LHCN-M2 (cell line): Measurements from ENCODE around the gene ENTR1. TPM values are rescaled to one million over a fixed set of nuclear protein-coding genes. Genes with fewer than 3 reads are reported as not detected.

Experiments used
- DNase-seq: peaks from one replicate; pipeline ENCODE4 v3.0.0-alpha.2; 2012; ENCODE audit warnings: low read depth
- total RNA-seq: library from RNA; depleted of rRNA; stranded (reverse); fragments of >200 nt; gene quantifications from 2 replicates; pipeline ENCODE4 v1.2.3, GENCODE V29; 2014

The ENTR1 gene
- total RNA-seq, 1 experiment from 2014 or later, result 66.5 TPM

DNA sequence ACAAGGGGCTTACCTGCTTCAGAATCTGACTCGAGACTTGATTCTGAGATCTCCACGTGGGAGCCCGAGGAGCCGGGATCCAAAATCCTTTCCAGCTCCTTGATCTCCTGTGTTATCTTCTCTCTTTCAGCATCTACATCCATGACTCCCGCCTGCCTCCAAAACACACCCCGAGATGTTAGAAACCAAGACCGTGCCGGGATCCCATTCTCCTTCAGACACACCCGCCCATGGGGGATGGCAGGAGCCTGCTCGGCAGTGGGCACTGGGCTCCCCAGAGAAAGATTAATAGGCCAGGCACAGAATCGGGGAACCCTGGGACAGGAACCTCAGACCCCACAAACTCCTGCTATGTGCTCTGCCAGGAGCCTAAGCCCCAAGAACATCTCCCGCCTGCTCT is 12.1 kb downstream of the ENTR1 start:
- no peak for DNase-seq

DNA sequence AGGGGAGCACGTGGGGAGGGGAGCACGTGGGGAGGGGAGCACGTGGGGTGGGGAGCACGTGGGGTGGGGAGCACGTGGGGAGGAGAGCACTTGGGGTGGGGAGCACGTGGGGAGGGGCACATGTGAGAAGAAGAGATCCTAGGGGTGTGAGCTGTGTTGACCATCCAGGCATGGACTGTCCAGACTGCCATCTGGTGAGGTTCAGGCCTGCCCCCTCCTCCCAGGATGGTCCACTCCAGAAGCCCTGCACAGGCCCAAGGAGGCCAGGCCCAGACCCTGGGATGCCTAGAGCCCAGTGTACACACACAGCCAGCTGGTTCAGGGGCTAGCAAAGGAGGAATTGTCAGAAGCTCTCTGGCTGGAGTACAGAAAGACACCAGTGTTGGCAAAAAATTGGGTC is 12.8 kb downstream of the ENTR1 start:
- DNase-seq, result no peak

DNA sequence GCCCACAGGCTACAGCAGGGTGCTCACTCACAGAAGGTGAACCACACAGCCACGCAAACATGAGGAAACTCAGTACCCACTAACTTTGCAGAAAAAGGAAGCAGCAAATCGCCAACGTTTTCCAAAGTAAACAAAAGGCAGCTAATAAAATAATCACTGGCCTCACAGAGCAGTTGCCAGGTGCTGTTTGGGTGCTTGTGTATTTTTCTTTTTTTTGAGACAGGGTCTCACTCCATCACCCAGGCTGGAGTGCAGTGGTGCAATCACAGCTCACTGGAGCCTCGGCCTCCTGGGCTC is 14.2 kb downstream of the ENTR1 start:
- DNase-seq, result no peak

DNA sequence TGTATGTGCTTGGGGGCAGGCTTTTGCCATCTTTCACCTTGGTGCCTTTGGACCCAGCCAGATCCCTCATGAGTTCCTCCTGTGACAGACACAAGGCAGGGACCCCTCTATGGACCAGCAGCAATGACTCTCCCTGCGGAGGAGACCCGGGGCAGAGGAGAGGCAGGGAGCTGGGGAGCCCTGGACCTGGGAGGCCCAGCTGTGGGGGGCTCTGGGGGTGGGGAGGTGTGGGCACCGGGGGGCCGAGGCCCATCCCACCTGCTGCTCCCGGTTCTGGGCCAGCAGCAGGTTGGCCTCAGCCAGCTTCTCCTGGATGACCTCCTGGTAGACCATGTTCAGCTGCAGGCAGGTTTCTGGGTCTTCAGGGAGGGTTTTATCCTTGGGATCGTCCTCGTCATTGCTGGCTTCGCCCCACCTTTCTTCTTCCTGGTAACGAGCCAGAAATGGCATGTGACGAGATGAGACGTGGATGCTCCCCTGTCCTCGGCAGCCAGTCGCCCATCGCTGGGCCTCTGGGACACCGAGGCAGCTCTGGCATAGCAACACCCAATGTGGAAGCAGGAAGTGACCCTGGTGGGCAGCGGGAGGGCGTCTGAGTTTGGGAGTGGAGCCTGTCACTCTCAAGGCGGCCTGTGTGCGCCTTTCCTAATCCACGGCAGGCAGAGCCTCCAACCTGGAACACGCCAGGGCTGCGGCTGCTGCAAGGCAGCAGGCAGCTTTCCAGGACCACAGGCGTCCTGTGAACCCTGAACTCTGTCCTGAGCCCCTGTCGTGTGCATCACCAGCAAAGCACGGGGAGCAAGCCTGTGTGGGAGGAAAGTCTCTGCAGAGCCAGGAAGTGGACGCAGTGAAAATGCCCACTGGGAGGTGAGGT is 14.8 kb downstream of the ENTR1 start:
- DNase-seq, result no peak

DNA sequence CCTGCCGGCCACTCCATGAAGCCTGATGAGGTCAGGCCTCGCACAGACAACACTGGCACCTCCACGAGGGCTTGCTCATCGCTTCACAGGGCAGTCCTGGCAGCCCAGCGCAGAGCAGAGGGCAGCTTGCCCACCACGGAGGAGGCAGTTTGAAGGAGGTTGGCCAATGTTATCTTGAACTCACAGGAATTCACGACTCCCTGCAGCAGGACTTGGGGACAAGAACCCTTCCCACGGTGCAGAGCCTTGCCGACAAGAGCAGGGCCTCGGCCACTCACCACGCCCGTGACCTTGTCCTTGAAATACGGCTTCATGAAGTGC is 15.4 kb downstream of the ENTR1 start:
- DNase-seq, result no peak

DNA sequence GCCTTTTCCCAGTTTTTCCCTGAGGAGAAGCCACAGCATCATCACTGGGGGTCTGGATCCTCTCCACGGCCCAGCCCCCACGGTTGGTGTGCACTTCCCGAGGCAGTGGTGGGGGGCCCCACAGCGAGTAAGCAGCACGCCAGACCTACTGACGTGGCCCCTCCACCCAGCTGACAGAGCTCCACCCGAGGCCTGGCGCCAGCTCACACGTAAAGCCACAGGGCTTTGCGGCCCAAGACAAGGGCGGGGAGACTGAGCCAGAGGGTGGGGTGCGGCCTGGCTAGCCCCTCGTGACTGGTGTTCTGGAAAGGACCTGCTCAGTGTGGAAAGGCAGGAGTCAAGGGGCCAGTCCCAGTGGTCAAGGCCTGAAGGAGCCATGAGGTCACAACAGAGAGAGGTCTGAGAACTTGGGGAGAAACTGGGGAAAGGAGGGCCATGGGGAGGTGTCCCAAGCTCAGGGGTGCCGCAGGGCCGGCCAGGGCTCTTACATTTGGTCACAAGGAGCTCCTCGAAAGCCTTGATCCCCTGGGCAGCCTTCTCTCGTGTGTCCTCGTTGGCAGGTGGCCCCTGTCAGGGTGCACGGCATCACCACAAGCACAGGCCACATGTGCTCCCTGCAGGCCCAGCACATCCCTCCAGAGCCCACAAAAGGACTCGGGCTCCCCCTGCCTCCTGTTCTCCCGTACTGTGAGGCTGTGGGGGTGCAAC is 15.9 kb downstream of the ENTR1 start:
- DNase-seq, result no peak

DNA sequence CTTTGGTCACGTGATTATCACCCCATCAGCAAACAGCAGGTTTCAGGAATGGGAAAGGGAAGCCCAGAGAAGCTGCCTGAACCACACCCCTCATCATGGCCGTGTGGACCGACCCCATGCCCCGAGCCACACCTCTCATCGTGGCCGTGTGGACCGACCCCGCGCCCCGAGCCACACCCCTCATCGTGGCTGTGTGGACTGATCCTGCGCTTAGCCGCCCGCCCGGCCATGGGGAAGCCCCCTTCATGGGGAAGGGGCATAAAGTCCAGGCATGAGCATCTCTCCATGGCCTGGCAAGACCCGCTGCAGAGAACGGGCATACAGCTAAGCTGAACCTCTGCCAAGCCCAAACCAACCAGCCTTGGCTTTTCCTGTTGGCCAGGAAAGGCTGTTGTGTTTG is 16.9 kb downstream of the ENTR1 start:
- no peak for DNase-seq

DNA sequence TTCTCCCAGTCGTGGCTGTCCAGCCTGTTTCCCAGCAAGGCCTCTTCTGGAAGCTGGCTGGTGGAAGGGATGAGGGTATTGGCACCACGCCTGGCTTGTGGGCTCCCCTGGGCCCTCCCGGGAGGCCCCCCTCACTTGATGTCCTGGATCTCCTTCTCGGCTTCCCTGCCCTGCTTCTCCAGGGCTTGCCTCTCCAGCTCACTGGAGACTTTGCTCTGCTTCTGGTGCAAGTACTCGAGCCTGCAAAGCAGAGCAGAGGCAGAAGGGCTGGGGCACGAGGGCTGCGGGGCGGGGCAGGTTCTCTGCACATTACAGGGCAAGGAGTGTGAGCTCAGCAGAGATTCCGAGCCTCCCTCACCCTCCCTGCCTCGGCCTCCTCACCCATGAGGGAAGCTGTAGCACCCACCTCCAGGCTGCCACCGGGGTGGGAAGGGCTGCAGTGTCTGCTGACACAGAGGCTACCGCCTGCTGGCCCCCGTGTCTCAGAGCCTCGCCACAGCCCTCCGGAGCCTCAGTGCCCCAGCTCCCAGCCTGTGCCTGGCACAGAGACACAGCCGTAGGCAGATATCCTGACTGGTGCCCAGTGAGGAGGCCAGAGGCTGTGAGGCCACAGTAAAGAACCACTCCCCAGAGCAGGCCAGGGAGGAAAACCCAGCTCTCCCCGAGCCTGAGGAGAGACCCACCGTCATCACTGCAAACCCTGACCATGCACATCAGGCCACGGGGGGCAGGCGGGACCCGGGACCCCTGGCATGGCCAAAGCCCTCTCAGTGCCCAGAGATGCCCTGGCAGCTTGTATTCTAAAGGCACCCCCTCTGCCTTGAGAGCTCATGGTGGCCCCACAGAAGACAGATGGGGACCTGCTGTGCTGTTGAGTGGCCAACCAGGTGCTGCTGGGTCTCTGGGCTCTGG is 17.6 kb downstream of the ENTR1 start:
- no peak for DNase-seq

DNA sequence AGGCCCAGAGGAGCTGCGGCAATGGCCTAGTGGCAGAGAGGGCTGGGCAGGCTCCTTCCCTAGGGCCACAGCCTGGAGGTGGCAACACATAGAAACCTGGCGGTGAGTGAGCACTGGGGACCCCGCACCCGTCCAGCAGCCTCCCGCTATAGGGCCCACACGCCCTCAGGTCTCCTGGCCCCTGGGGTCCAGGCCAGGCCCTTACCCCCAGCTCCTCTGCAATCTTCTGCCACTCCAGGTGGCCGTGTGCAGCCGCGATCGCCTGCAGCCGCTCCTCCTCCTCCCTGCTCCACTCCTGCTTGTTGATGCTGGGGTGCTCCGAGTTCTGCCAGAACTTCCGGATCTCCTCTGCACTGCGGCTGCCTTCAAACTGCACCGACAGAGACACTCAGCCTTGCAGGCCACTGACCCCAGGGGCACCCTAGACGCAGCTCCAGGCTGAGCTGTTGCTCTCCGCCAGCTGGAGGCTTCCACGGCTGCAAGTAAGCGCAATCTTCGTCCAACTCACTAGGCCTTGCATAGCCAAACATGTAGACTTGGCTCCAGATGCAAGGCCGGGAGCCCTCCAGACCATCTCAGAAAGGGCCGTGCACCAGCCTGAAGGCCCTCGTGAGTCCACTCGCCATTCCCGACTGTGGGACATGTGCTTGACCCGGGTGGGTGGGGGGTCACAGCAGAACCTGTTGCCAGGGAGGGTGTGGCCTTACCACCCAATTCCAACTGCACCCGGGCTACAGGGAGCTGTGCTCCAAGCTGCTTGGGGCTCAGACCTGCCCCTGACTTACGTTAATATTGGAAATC is 18.5 kb downstream of the ENTR1 start:
- no peak for DNase-seq

DNA sequence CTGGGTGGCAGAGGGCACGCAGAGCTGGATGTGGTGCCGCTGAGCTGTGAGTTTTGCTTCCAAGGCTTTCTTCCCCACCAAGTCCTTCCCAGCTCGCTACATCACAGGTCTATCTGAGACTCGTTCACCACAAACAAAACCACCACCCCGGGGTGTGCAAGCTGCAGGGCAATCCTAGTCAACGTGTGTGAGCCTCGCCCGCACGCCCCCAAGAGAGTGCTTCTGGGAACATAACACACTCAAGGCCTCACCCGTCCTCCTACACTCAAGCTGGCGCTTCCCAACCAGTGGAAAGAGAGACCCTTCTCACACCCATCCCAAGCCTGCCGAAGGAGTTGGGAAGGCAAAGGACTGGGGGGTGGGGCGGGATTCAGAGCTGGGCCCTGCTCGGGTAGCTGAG is 21.0 kb downstream of the ENTR1 start:
- no peak for DNase-seq

DNA sequence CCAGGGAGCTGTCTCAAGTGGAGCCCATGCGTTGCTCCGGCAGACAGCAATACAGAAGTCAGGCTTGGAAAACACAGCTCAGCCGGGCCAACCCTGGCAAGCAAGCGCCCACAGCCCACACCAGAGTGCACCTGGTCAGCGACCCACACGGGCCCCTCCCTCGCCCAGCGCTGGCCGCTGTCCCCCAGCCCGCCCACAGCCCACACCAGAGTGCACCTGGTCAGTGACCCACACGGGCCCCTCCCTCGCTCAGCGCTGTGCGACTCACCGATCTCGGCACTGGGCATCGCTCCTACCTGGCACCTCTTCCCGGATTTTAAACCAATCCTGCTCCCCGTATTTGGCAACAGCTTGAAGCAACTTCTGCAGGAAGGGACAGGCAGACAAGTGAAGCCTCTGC is 23.2 kb downstream of the ENTR1 start:
- no peak for DNase-seq

DNA sequence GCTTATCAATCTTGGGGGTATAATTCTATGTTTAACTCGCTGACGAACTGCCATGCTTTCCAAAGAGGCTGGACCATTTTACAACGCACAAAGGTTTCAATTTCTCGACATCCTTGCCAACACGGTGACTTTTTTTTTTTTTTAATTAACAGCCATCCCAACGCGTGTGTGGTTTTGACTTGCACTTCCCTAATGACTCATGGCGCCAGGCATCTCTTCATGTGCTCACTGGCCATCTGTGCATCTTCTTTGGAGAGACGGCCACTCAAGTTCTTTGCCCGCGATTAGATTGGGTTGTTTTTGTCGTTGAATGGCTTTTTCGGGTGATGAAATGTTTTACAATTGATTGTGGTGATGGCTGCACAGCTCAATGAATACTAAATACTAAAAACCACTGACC is 24.4 kb downstream of the ENTR1 start:
- DNase-seq, result no peak

DNA sequence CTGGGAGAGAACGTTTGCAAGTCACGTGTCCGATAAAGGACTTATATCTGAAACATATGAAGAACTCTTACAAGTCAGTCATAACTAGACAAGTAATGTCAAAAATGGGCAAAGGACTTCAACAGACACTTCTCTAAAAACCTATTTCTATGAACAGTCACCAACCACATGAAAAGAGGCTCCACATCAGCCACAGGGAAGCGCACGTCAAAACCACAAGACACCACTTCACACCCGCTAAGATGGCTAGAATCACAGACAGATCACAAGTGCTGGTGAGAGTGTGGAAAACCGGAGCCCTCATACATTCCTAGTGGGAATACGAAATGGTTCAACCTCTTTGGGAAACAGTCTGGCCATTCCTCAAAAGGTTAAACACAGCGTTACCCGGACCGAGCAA is 25.4 kb downstream of the ENTR1 start:
- DNase-seq, result no peak

DNA sequence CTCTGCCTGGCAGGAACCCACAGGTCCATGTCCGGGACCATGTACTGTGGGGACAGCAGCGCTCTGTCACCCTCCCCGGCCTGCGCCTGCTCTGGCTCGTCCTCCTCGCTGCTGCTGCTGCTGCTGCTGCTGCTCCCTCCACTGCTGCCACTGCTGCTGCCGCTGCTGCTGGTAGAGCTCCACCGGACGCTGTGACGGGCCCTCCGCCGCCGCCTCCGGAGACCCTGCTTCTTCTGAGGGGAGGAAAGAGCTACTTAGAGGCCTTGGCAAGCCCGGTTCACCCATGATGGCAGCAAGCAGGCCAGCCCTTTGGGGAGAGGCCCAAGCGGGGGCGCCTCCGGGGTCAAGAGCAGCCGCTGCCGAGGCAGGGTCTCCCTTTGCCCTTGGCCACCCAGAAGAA is 27.0 kb downstream of the ENTR1 start:
- DNase-seq, result no peak

DNA sequence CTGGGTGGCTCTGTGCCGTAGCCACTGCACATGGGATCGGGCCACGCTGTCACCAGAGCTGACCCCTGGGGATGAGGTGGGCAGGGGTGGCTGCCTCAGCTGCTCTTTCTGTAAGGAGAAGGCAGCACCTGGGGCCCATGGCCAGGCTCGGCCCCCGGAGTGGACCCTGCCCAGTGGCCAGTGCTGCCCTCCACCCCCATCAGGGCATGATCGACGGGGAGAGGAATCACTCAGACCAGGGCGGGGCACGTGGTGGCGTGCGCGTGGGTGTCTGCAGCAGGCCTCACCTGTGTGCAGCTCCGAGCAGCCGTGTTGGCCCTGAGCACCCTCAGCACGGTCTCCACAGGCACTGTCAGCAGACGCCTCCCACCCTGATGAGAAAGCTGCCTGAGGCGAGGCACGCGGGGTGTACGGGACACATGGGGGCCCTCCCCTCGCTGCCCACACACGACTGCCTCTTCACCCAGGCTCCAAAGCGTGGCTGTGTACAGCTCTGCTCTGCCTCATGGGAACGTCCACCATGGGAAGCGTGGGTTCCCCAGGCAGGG is 28.4 kb downstream of the ENTR1 start:
- DNase-seq, result no peak

DNA sequence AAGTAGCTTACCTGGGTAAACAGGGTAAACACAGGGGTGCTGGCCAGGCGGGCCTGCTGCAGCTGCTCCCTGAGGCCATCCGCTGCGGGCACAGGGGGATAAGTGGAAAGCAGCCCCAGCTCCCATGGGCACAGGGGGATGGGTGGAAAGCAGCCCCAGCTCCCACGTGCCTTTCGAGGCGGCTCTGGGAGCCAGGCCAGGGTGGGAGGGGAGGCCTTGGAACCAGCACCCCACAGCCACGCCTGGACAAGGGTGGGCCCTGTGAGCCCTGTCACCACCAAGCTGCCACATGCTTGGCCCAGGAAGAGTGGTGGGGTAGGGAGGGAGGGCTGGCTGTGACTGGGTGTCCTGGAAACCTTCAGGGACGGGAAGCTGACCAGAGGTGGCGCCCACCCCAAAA is 29.1 kb downstream of the ENTR1 start:
- no peak for DNase-seq

DNA sequence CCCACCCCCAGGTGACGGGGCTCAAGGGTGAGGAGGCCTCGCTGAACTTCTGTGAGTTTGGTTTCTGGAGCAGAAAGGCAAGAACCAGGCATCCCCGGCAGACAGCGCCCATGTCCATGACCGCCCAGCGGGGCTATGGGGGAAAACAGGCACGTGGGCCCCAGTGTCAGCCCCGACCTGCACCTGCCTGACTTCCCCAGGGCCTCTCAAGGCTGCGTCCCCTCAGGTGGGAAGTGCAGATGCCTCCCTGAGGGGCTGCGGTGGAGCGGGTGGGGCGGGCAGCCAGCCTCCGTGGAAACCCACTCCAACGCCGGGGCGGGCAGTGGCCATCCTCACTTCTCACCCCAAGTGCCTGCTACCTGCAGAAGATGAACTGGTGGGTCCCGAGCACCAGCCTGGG is 30.0 kb downstream of the ENTR1 start:
- DNase-seq, result no peak

DNA sequence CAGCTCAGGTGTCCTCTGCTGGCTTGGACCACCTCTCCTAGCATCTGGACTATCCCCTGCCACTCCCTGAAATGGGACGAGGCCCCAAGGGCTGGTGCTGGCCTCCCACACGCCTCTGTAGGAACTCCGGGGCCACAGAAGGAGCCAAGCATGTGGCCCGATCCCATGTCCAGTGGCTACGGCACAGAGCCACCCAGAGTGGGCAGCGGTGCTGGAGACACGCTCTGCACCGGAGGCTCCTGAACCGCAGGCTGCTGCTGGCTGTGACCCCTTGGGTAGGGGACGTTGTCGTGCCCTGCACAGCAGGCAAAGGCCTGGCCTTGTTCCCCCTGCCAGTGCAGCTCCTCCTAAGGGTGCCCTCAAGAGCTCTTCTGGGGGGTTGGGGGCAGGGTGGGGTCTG is 30.5 kb downstream of the ENTR1 start:
- no peak for DNase-seq

DNA sequence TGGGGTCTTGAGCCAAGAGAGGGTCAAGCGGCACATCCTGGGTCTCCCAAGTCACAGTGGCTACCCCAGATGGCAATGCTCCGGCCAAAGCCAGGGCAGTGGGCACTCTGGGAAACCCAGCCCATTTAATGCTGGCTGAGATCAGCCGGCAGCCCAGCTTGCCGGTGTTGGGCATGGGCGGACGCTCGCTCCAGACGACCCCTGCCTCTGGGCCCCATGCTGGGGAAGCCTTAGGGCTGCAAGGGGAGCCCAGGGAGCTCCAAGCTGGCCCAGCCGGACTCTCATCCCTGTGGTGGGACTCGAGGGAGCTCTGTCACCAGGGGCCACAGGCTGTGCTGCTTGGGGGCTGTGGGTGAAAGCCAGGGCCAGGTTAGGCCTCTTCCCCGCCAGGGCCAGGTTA is 31.0 kb downstream of the ENTR1 start:
- DNase-seq, result no peak

DNA sequence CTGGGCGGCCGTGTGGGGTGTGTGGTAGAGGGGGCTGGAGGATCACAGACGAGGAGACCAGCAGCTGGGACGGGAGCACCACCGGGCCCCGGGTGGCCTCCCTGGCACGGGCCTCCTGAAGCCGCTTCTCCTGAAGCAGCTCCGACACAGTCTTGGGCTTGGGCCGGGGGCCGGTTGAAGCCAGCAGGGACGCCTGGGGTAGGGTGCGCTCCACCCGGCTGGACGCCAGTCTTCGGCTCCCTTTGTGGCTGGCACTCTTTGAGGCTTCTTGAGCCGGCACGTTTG is 31.5 kb downstream of the ENTR1 start:
- DNase-seq, result no peak

DNA sequence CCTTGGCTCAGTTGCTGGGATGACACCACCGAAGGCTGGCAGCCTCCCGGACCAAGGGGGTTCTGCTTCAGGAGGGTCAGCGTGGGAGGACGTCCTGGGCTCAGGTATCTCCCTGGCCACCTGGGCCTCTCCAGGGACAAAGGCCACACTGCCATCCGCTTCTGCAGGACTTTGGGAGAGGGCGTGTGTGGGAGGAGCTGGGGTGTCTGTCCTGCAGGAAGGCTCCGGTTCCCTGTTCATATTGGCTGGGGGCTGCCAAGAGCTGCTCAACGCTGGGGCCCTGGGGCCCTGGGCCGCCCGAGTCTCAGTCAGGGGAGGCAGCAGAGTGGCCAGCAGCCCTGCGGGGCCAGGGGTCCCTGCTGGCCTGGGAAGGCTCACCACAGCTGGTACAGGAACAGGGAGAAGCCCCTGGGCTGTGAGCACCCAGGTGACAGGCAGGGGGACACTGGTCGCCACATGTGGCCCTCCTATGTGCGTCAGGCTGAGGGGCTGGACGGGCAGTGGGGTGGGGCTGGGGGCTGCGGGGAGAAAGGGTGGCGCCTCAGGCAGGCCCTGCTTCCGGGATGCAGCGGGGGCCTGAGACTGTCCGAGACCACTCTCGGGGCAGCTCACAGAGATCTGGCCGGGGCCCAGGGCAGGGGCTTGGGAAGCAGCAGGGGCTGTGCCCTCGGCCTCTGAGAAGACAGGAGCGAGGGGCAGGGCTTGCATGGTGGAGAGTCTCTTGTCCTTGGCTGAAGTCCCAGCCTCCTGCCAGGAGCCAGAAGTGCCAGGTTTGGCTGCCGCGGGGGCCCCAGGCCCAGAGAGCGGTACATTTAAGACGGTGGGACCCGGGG is 32.0 kb downstream of the ENTR1 start:
- no peak for DNase-seq
